HCEC 1CT (cell line): ENCODE results near the gene PRRX1.

Experiments
- DNase-seq: peaks from one replicate; pipeline ENCODE4 v3.0.0-alpha.2; 2017

The PRRX1 gene

GRCh38 chr1:170664093-170664827 is at the start of gene PRRX1:
TSS of gene PRRX1 (plus strand) at chr1:170664131. CDS start at chr1:170664219, 88 bp downstream.
- DNase-seq, result peak; percentile 43

- no peak for DNase-seq
Measured at GRCh38 chr1:170617591-170618330, 46.2 kb upstream of the PRRX1 start.

- DNase-seq, result no peak
Measured at GRCh38 chr1:170618421-170618820, 45.5 kb upstream of the PRRX1 start.

- DNase-seq, result peak; percentile 70
Measured at GRCh38 chr1:170619241-170620028, 44.5 kb upstream of the PRRX1 start.

GRCh38 chr1:170620164-170620563 is 43.8 kb upstream of the PRRX1 start:
- peak; percentile 63 for DNase-seq

GRCh38 chr1:170623171-170623570 is 40.8 kb upstream of the PRRX1 start:
- peak; percentile 95 for DNase-seq

GRCh38 chr1:170624146-170624545 is 39.8 kb upstream of the PRRX1 start:
- no peak for DNase-seq

- DNase-seq, result no peak
Measured at GRCh38 chr1:170630977-170631376, 33.0 kb upstream of the PRRX1 start.

- DNase-seq, result peak; percentile 88
Measured at GRCh38 chr1:170634293-170634692, 29.6 kb upstream of the PRRX1 start.

GRCh38 chr1:170634824-170635410 is 29.0 kb upstream of the PRRX1 start:
- peak; percentile 40 for DNase-seq

- DNase-seq, result no peak
Measured at GRCh38 chr1:170640581-170640980, 23.4 kb upstream of the PRRX1 start.

- DNase-seq, result no peak
Measured at GRCh38 chr1:170657275-170657853, 6.6 kb upstream of the PRRX1 start.

- DNase-seq, result no peak
Measured at GRCh38 chr1:170659399-170660035, 4.4 kb upstream of the PRRX1 start.

- DNase-seq, result no peak
Measured at GRCh38 chr1:170660281-170660713, 3.6 kb upstream of the PRRX1 start.

- DNase-seq, result peak; percentile 4
Measured at GRCh38 chr1:170660871-170661645, 2.9 kb upstream of the PRRX1 start.

GRCh38 chr1:170661646-170662411 is 2.1 kb upstream of the PRRX1 start:
- peak; percentile 44 for DNase-seq

GRCh38 chr1:170662561-170663403 is 1.1 kb upstream of the PRRX1 start:
- DNase-seq, result peak; percentile 23

- peak; percentile 34 for DNase-seq
Measured at GRCh38 chr1:170663404-170664092, 383 bp upstream of the PRRX1 start.
